Gastroesophageal sphincter (tissue), 3 donors: ENCODE data around the gene SUN5.

Experiments
- EP300 ChIP-seq: sonication (generic); formaldehyde crosslinking; IDR thresholded peaks from one replicate; pipeline ENCODE4 v1.6.1; 2017; ENCODE audit warnings: antibody characterized with exemption, mild to moderate bottlenecking
- POLR2A ChIP-seq, 2 donors: fragments of 450-650 bp; IDR thresholded peaks; one replicate each; pipeline ENCODE4 v1.6.1; 2017; ENCODE audit warnings: antibody characterized with exemption in 2 of 2, mild to moderate bottlenecking in 2 of 2, moderate library complexity in 1 of 2
- POLR2AphosphoS5 ChIP-seq: sonication (generic); formaldehyde crosslinking; IDR thresholded peaks from one replicate; pipeline ENCODE4 v1.6.1; 2017; ENCODE audit warnings: antibody characterized with exemption
- TF ChIP-seq, protein P1 (sequence below), 4 experiments: fragments of 200-600 bp in 2 of 4; fragments of 450-650 bp in 2 of 4; sonication (generic) in 1 of 4; IDR thresholded peaks; one replicate each; pipeline ENCODE4 v1.5.1; 2017 to 2019; ENCODE audit warnings: antibody characterized with exemption in 4 of 4, mild to moderate bottlenecking in 2 of 4, moderate library complexity in 2 of 4

DNA sequence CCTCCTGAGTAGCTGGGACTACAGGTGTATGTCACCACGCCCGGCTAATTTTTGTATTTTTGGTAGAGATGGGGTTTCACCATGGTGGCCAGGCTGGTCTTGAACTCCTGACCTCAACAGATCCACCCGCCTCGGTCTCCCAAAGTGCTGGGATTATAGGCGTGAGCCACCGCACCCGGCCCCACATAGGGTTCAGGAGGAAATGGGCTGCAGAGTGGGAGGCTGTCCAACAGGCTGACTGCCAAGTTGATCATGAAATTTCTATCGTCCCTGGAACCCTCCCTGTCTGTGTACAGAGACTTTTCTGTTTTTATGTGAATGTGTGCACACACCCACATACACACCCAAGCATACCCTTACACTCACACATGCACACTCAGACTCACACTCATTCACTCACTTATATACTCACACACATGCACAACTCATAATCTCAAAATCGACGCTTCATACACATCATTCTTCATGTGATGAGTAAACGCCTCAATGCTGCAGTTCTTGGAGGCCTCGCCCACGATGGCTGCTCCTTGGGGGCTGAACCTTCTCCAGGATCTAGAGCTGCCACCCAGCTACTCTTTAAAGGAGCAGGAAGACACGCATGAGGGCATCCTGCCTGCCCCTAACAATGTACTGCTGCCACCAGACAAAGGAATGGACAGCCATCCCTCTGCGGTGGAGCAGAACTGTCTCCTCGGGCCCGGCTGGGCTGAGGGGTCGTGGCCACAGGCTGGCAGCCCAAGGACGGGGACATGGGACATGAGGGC, 35.6 kb downstream of the SUN5 start:
- TF ChIP-seq POLR2A (IDR thresholded peaks at IDR 0.05): no peak
- TF ChIP-seq, protein P1, sequence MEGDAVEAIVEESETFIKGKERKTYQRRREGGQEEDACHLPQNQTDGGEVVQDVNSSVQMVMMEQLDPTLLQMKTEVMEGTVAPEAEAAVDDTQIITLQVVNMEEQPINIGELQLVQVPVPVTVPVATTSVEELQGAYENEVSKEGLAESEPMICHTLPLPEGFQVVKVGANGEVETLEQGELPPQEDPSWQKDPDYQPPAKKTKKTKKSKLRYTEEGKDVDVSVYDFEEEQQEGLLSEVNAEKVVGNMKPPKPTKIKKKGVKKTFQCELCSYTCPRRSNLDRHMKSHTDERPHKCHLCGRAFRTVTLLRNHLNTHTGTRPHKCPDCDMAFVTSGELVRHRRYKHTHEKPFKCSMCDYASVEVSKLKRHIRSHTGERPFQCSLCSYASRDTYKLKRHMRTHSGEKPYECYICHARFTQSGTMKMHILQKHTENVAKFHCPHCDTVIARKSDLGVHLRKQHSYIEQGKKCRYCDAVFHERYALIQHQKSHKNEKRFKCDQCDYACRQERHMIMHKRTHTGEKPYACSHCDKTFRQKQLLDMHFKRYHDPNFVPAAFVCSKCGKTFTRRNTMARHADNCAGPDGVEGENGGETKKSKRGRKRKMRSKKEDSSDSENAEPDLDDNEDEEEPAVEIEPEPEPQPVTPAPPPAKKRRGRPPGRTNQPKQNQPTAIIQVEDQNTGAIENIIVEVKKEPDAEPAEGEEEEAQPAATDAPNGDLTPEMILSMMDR (IDR thresholded peaks at IDR 0.05): no peak
- TF ChIP-seq POLR2AphosphoS5: no peak
- no peak for TF ChIP-seq EP300
